ENCODE results near the gene DRAXIN. TPM values are rescaled to one million over a fixed set of nuclear protein-coding genes. Genes with fewer than 3 reads are reported as not detected.

Gene DRAXIN
- total RNA-seq, 4 donors from 2014 or later: under 0.01 to 0.06 TPM; not detected in 2

GRCh38 chr1:11704194-11704529 lies 12.7 kb downstream of the DRAXIN start:
- intact Hi-C loops (cut with DNase I): no loop called here
- TF ChIP-seq, protein P1, sequence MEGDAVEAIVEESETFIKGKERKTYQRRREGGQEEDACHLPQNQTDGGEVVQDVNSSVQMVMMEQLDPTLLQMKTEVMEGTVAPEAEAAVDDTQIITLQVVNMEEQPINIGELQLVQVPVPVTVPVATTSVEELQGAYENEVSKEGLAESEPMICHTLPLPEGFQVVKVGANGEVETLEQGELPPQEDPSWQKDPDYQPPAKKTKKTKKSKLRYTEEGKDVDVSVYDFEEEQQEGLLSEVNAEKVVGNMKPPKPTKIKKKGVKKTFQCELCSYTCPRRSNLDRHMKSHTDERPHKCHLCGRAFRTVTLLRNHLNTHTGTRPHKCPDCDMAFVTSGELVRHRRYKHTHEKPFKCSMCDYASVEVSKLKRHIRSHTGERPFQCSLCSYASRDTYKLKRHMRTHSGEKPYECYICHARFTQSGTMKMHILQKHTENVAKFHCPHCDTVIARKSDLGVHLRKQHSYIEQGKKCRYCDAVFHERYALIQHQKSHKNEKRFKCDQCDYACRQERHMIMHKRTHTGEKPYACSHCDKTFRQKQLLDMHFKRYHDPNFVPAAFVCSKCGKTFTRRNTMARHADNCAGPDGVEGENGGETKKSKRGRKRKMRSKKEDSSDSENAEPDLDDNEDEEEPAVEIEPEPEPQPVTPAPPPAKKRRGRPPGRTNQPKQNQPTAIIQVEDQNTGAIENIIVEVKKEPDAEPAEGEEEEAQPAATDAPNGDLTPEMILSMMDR (IDR thresholded peaks at IDR 0.05): no peak
- TF ChIP-seq POLR2AphosphoS5 (IDR thresholded peaks at IDR 0.05) (no peak), POLR2A (IDR thresholded peaks at IDR 0.05; ENCODE audit: low read depth) (no peak), EP300 (IDR thresholded peaks at IDR 0.05) (no peak)
- Histone ChIP-seq H3K36me3 (no peaks in the 10 kb centered on the region), H3K9me3 (no peaks in the 10 kb centered on the region), H3K27ac (replicated peaks in 1 of 4) (no peak overlapping the region), H3K4me3 (no peak overlapping the region), H3K4me1 (peaks cover 9 to 15% (median 11%) of the 10 kb centered on the region in 4 donors), H3K27me3 (peaks cover 0 to 86% (median 14%) of the 10 kb centered on the region in 4 donors)
- WGBS: 73% methylated on average over 6 of the region's 11 CpGs
- no peak for DNase-seq (ENCODE audit: extremely low spot score)

DNA sequence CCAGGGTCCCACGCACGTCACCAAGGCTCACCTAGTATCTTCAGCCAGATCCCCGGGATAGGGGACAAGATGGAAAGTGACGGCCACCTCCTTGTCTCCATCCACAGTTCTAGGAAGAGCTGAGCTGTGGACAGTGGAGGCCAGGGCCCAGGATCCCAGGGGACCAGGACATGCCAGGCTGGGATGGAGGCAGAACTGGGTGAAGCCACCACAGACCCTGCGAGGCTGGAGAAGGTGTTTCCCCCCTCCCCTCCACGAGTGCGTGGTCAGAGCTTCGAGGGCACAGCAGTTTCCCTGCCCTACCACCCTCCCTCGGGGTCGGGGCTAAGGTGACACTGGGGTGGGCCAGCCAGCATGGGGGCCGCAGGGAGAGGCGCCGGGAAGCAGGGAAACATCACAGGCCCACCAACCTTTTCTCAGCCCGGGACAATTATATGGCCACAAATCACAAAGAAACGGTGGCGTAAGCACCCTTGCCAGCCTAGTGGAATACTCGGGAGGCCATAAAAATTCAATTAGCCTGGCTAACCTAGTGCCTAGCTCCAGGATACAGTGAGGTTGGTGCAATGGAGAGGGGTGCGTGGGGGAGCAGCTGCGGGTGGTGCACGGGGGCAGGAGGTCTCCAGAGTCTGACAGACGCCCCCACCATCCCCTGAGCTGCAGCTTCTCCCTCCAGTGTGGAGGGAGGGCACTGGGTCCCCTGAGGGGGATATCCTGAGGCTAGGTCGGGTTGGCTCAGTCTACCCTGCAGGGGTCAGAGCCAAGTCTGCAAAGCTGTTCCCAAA lies 13.4 kb downstream of the DRAXIN start:
- Histone ChIP-seq H3K27ac (replicated peaks in 1 of 4) (no peak overlapping the region), H3K4me1 (peaks cover 9 to 15% (median 11%) of the 10 kb centered on the region in 4 donors), H3K36me3 (no peaks in the 10 kb centered on the region), H3K9me3 (no peaks in the 10 kb centered on the region), H3K4me3 (no peak overlapping the region), H3K27me3 (peaks cover 0 to 83% (median 14%) of the 10 kb centered on the region in 4 donors)
- TF ChIP-seq POLR2AphosphoS5 (IDR thresholded peaks at IDR 0.05) (no peak), POLR2A (IDR thresholded peaks at IDR 0.05; ENCODE audit: low read depth) (no peak), EP300 (IDR thresholded peaks at IDR 0.05) (no peak)
- TF ChIP-seq, protein P1 (IDR thresholded peaks at IDR 0.05): no peak
- 65% methylated on average over 10 of the region's 22 CpGs for WGBS
- intact Hi-C loops (cut with DNase I): no loop called here
- no peak for DNase-seq (ENCODE audit: extremely low spot score)

DNA sequence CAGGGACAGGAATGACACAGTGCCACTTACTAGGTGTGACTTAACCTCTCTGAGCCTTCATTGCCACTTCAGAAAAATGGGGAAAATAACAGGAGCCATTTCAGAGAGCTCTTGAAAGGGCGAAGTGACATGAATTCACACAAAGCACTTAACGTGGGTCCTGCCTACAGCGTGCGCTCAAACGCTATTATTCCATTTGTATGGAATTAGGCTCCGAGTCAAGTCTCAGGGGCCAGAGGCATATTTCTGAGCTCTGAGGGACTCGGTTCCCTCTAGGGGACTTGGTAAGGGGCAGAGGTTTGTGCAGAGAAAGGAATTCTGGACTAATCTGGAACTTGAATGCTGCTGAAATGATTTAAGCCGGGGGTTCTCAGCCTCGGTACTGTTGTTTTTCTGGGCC lies 14.1 kb downstream of the DRAXIN start:
- intact Hi-C loops (cut with DNase I): no loop called here
- 83% methylated on average over 9 of the region's 9 CpGs for WGBS
- Histone ChIP-seq H3K9me3 (no peaks in the 10 kb centered on the region), H3K27ac (replicated peaks in 1 of 4) (no peak overlapping the region), H3K27me3 (peaks cover 0 to 79% (median 11%) of the 10 kb centered on the region in 4 donors), H3K4me3 (no peak overlapping the region), H3K36me3 (no peaks in the 10 kb centered on the region), H3K4me1 (peaks cover 9 to 15% (median 11%) of the 10 kb centered on the region in 4 donors)
- TF ChIP-seq POLR2AphosphoS5 (IDR thresholded peaks at IDR 0.05) (no peak), POLR2A (IDR thresholded peaks at IDR 0.05; ENCODE audit: low read depth) (no peak), EP300 (IDR thresholded peaks at IDR 0.05) (no peak)
- TF ChIP-seq, protein P1 (IDR thresholded peaks at IDR 0.05): no peak
- DNase-seq (ENCODE audit: extremely low spot score): no peak

GRCh38 chr1:11706292-11706691 lies 14.8 kb downstream of the DRAXIN start:
- Histone ChIP-seq H3K4me3 (no peak overlapping the region), H3K9me3 (no peaks in the 10 kb centered on the region), H3K27ac (replicated peaks in 1 of 4) (no peak overlapping the region), H3K27me3 (peaks cover 0 to 75% (median 6%) of the 10 kb centered on the region in 4 donors), H3K4me1 (peaks cover 5 to 9% (median 7%) of the 10 kb centered on the region in 4 donors), H3K36me3 (no peaks in the 10 kb centered on the region)
- WGBS: 87% methylated on average over 14 of the region's 14 CpGs
- TF ChIP-seq, protein P1 (IDR thresholded peaks at IDR 0.05): no peak
- intact Hi-C loops (cut with DNase I): no loop called here
- DNase-seq (ENCODE audit: extremely low spot score): no peak
